HG03097 (cell line): ENCODE measurements around the gene SNRPB.
"Not testable (repeated sequence)": the region's sequence is repeated elsewhere in the genome, so short reads cannot be mapped to it uniquely, and the experiment has no call there.

Source experiments
- ATAC-seq: cut with Tn5 transposase; IDR thresholded peaks from one replicate; pipeline ENCODE4 v1.9.1; 2021; ENCODE audit not compliant: unreplicated experiment, low FRiP score

Gene SNRPB

DNA sequence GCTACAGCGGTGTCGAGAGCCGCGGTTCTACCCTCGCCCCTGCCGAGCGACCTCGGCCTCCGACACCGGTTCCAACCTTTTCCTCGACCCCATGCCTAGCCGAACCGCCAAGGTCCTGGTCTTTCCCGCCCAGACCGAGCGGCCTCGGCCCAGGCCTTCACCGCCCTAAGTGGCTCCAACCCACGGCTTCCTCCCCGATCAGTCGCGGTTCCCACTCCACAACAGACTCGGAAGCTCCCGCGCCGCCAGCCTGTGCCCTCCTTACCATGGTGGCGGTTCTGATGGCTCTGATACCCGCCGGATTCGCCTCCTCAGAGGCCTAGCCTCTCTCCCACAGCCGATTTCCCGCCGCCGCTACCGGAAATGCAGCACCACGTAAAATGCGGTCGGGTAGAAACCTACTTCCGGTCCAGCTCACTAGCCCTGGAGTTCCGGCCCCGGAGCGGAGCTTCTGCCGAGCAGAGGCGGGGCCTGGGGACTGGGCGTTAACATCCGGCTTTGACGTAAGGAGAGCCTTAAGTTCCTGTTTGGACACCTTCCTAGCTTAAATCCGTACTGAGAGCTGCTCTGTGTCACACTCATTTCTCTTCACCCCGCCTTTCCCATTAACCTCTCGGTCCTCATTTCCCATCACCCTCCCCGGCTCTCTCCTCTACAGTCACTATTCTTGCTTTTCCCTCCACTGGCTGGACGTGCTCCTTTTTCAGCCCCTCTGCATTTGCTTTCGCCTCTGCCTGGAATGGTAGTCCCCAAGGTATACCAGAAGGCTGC lies at the start of gene SNRPB:
Gene SNRPB (minus strand): TSS at position 367 of the 771 bp plus-strand sequence. CDS start 99 bp downstream, at position 268.
- peak; percentile 95 for ATAC-seq

DNA sequence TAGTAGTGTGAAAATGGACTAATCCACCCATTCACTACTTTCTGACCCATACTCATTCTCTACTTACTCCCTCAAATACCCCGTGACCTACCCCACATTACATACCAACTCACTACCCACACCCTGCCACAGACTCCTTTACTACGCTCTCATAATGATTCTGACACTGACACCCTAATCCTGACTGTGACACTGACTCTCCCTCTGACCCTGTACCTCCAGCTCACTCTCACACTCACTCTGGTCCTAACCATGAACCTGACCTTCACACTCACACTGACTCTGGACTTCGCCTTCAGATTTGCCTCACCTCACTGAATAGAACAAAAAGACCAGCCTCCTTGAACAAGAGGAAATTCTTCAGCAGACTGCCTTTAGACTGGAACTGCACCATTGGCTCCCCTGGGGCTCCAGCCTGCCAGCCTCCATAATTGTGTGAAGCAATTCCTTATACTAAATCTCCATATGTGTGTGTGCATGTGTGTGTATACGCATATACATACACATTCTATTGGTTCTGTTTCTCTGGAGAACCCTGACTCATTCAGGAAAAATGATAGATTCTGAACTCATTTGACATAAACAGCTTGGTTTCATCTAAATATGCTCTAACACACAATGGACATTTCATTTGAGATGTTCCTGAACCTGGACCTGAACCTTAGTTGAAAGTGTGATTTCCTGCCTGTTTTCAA lies 48.7 kb upstream of the SNRPB start:
- ATAC-seq = no peak

DNA sequence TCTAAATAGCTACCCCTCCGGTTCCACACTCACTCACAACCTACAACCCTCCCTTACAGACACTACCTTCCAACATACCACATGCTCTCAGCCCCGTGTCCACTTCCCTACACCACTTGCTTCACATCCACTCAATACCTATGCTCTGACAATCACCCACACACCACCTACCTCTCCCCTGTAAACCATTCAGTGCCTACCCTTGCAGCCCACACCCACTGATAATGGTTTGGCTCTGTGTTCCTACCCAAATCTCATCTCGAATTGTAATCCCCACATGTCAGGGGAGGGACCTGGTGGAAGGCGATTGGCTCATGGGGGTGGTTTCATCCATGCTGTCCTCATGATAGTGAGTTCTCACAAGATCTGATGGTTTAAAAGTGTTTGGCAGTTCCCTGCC lies 48.0 kb upstream of the SNRPB start:
- no peak for ATAC-seq

DNA sequence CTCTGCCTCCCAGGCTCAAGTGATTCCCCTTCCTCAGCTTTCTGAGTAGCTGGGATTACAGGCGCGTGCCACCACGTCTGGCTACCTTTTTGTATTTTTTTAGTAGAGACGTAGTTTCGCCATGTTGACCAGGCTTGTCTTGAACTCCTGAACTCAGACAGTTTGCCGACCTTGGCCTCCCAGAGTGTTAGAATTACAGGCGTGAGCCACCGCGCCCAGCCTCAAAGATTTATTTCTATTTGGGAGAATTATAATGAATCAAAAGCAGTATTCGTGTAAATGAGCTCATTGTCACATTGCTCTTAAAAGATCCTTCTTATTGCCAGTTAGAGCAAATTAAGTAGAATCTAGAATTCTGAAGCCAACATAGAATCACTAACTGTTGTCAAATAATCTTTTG lies 47.5 kb upstream of the SNRPB start:
- ATAC-seq = no peak

DNA sequence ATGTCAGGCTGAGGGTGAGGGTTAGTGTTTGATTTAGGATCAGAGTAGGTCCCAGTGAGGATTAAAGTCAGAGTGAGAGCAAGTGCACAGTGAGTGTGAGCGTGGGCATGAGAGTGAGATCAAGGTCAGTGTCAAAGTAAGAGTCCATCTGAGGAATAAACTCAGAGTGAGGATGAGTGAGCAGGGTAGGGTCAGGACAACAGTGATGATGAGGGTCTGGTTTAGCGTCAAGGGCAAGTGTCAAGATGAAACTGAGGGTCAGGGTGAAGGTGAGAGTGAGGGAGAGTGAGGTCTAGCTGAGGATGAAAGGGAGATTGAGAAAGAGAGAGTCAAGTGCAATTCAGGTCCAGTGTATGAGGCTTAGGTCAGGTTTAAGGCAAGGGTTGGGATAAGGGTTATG lies 45.8 kb upstream of the SNRPB start:
- no peak for ATAC-seq

- ATAC-seq = no peak
Observed at GRCh38 chr20:2515203-2515602, 44.6 kb upstream of the SNRPB start.

DNA sequence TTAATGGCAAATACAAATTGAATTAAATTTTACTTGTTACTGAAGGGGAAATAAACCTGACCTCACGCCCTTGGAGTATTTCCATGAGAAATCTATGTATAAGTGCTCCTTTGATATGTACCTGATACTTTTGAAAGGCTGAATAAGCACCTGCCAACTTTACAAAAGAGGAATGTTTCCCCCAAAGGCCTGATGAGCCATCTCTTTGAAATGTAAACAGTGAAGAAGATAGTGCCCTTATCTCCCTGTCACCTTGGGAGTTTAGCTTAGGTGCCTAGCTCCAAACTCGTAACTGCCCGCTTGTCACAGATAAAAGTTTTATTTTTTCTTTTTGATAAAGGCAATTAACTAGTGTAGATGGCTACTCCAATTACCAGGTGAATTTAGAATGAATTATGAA lies 39.2 kb upstream of the SNRPB start:
- ATAC-seq = no peak

- no peak for ATAC-seq
Observed at GRCh38 chr20:2509468-2509781, 38.8 kb upstream of the SNRPB start.

DNA sequence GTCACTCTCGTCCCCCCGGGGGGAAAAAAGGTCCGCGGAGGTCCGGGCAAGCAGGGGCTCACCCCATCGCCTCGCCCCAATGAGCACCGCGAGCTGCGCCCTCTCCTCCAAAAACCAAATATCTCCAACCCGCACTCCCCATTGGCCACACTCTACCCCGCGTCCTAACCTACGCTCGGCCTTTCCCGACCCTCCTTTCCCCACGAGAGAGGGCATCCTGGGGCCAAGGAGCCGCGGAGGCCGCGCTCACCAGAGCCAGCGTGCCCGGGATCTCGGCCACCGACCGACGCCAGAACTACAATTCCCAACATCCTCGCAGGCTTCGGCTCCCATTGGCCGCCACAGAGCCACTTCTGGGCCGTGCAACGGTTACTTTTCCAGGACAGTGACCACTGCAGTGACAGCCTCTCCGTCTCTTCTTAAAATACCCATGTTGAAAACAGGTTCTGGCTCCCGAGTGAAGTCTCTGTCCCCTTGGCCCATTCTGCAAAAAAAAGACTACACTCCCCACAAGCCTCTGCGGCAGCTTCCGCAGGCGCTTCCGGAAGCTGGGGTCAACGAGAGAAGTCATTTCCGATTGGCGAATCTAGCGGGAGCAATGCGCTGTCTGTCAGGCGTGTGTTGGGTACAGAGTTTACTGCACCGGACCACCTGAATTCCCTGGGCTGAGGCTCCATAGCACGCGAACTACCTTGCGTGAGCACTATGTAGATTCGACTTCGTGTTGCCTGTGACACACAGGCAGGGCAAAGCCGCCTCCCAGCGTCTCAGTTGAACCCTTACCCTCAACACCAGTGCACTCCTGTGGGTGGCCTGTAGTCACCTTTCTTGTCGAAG lies 38.3 kb upstream of the SNRPB start, which contains the start of gene ZNF343:
Gene ZNF343 (minus strand): TSS at position 285 of the 837 bp plus-strand sequence. CDS start 15,020 bp downstream, outside the sequence.
- peak; percentile 91 for ATAC-seq

DNA sequence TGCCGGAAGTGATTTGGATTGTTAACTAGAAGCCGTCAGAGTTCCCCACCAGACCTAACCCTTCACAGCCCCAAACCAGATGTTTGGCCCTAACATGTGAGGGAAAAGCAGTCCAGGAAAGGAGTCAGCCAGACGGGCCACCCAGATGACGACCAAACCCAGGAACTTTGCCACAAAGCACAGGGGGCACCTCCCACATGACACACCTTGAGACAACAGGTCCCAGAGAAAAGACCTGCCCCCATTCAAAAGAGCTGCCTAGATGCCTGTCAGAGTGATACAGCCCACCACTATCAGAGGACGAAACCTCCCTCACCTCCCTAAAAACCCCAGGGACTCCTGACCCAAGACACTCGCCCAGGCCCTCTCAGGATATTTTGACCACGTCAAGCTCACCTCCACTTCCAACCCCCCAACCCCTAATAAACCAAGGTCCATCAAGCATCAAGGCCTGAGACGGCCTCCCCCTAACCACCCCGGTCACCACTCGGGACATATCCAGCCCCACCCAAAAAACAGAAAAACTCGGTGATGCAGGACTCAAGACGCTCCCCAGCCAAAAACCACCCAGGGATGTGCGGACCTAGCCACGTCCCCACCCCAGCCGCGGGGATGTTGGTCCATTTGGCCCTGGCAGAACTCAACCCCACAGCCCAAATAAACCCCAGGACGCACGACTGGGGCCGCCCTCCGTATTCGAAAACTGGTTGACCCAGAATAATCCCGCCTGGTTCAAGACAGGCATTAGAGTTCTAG lies 37.5 kb upstream of the SNRPB start:
- peak; percentile 7 for ATAC-seq

GRCh38 chr20:2507464-2507863 lies 36.9 kb upstream of the SNRPB start:
- ATAC-seq = no peak

DNA sequence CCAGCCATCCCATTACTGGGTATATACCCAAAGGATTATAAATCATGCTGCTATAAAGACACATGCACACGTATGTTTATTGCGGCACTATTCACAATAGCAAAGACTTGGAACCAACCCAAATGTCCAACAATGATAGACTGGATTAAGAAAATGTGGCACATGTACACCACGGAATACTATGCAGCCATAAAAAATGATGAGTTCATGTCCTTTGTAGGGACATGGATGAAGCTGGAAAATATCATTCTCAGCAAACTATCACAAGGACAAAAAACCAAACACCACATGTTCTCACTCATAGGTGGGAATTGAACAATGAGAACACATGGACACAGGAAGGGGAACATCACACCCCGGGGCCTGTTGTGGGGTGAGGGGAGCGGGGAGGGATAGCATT lies 35.8 kb upstream of the SNRPB start:
- not testable (repeated sequence) for ATAC-seq

DNA sequence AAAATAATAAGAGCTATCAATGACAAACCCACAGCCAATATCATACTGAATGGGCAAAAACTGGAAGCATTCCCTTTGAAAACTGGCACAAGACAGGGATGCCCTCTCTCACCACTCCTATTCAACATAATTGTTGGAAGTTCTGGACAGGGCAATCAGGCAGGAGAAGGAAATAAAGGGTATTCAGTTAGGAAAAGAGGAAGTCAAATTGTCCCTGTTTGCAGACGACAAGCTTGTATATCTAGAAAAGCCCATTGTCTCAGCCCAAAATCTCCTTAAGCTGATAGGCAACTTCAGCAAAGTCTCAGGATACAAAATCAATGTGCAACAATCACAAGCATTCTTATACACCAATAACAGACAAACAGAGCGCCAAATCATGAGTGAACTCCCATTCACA lies 34.2 kb upstream of the SNRPB start:
- not testable (repeated sequence) for ATAC-seq

GRCh38 chr20:2502808-2503384 lies 32.3 kb upstream of the SNRPB start:
- ATAC-seq = not testable (repeated sequence)

GRCh38 chr20:2485661-2486060 lies 15.1 kb upstream of the SNRPB start:
- no peak for ATAC-seq

- no peak for ATAC-seq
Observed at GRCh38 chr20:2485080-2485479, 14.5 kb upstream of the SNRPB start.

- ATAC-seq = no peak
Observed at GRCh38 chr20:2483504-2483903, 12.9 kb upstream of the SNRPB start.

DNA sequence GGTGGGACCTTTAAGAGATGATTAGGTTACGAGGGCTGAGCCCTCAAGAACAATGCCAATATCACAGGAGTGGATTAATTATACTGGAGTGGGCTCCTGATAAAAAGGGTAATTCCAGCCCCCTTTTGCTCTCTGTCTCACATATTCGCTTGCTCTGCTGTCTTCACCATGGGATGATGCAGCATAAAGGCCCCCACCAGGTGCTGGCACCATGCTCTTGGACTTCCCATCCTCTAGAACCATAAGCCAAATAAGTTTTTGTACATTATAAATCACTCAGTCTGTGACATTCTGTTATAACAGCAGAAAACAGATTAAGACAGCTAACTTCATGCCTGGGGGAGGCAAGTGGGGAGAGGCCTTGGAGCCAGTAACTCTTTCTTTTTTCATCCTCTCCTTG lies 9.8 kb upstream of the SNRPB start:
- ATAC-seq = no peak

- no peak for ATAC-seq
Observed at GRCh38 chr20:2476742-2477615, 6.4 kb upstream of the SNRPB start.
